Activated CD8-positive, alpha-beta memory T cell treated with anti-CD3 and anti-CD28 coated beads, Interleukin-2, amount 50 U/mL, for 24 hours (primary cell): Measurements from ENCODE around the gene SEMA3F.
"Not testable (repeated sequence)": the region's sequence is repeated elsewhere in the genome, so short reads cannot be mapped to it uniquely, and the experiment has no call there.

Experiments used
- DNase-seq: peaks from one replicate; pipeline ENCODE4 v3.0.0-alpha.2; 2020; ENCODE audit errors: extremely low read depth

SEMA3F gene

GRCh38 chr3:50193746-50194127 lies 38.6 kb downstream of the SEMA3F start:
- no peak for DNase-seq

GRCh38 chr3:50194128-50194902 lies 39.2 kb downstream of the SEMA3F start:
- DNase-seq, result peak; percentile 61

GRCh38 chr3:50194903-50195500 lies 39.9 kb downstream of the SEMA3F start:
- no peak for DNase-seq

GRCh38 chr3:50195501-50196252 lies 40.6 kb downstream of the SEMA3F start:
- DNase-seq, result no peak

GRCh38 chr3:50196253-50196801 lies 41.2 kb downstream of the SEMA3F start:
- DNase-seq, result no peak

- DNase-seq, result no peak
These were observed 46.6 kb downstream of the SEMA3F start for GRCh38 chr3:50201573-50202315.

- DNase-seq, result no peak
These were observed 47.4 kb downstream of the SEMA3F start for GRCh38 chr3:50202353-50203112.

- DNase-seq, result no peak
These were observed 48.1 kb downstream of the SEMA3F start for GRCh38 chr3:50203113-50203808.

- no peak for DNase-seq
These were observed 49.0 kb downstream of the SEMA3F start for GRCh38 chr3:50203809-50204803.

GRCh38 chr3:50204804-50205412 lies 49.8 kb downstream of the SEMA3F start, which contains the start of gene SLC38A3:
Gene SLC38A3 (plus strand): TSS chr3:50205271. CDS start chr3:50214200, 8,929 bp downstream.
- DNase-seq, result no peak

GRCh38 chr3:50205413-50206276 lies 50.5 kb downstream of the SEMA3F start:
- DNase-seq, result no peak

- DNase-seq, result no peak
These were observed 52.4 kb downstream of the SEMA3F start for GRCh38 chr3:50207359-50208042.

GRCh38 chr3:50208677-50209344 lies 53.7 kb downstream of the SEMA3F start:
- no peak for DNase-seq

- DNase-seq, result no peak
These were observed 55.0 kb downstream of the SEMA3F start for GRCh38 chr3:50210176-50210509.

- no peak for DNase-seq
These were observed 55.6 kb downstream of the SEMA3F start for GRCh38 chr3:50210510-50211367.

- not testable (repeated sequence) for DNase-seq
These were observed 56.2 kb downstream of the SEMA3F start for GRCh38 chr3:50211368-50211717.
